Measurements from ENCODE around the gene KMT2B. TPM values are rescaled to one million over a fixed set of nuclear protein-coding genes. Genes with fewer than 3 reads are reported as not detected.

The KMT2B gene
- total and polyA plus RNA-seq, 2 experiments from 2014 or later, result 15.8 to 49.8 TPM

GRCh38 chr19:35727053-35727955, 9.5 kb downstream of the KMT2B start:
- no peak for ATAC-seq
- no peaks in the 10 kb centered on the region for H3K9me2 ChIP-seq (ENCODE audit: insufficient read depth)
- Mint-ChIP-seq H3K27me3 (ENCODE audit: insufficient read depth, low read depth, poor library complexity) (peaks cover 16% of the 10 kb centered on the region), H3K36me3 (ENCODE audit: low read depth) (peaks cover 86% of the 10 kb centered on the region), H3K4me3 (no peak overlapping the region), H3K4me1 (no peaks in the 10 kb centered on the region), H3K27ac (no peak overlapping the region), H3K9me3 (no peaks in the 10 kb centered on the region)
- H3K27ac ChIP-seq (ENCODE audit: low read depth), result no peak overlapping the region
- no peaks in the 10 kb centered on the region for H3K27me3 ChIP-seq (ENCODE audit: insufficient read depth)
- no peak overlapping the region for H2AFZ ChIP-seq
- no peak for TF ChIP-seq CTCF (conservative IDR thresholded peaks at IDR 0.05; ENCODE audit: low read depth in 2 of 2)
- TF ChIP-seq NANOG (IDR thresholded peaks at IDR 0.05; ENCODE audit: borderline replicate concordance), result no peak
- TF ChIP-seq EZH2phosphoT487 (IDR thresholded peaks at IDR 0.05; ENCODE audit: unreplicated experiment), result no peak
- TF ChIP-seq STAT1 (IDR thresholded peaks at IDR 0.05; ENCODE audit: unreplicated experiment), result no peak
- TF ChIP-seq ZNF462 (CRISPR knock-in tag; IDR thresholded peaks at IDR 0.05), result no peak
- TF ChIP-seq CREB1 (CRISPR knock-in tag; IDR thresholded peaks at IDR 0.05; ENCODE audit: low read depth), result no peak
- TF ChIP-seq REST (IDR thresholded peaks at IDR 0.05; ENCODE audit: unreplicated experiment), result no peak
- no peak for TF ChIP-seq JUNB (IDR thresholded peaks at IDR 0.05; ENCODE audit: unreplicated experiment)
- TF ChIP-seq ZNF331 (CRISPR knock-in tag; IDR thresholded peaks at IDR 0.05; ENCODE audit: low read depth), result no peak
- no peak for TF ChIP-seq ETS1 (IDR thresholded peaks at IDR 0.05)
- TF ChIP-seq ZNF114 (CRISPR knock-in tag; IDR thresholded peaks at IDR 0.05), result no peak
- TF ChIP-seq EZH2 (IDR thresholded peaks at IDR 0.05; ENCODE audit: low read depth, unreplicated experiment), result no peak
- no peak for TF ChIP-seq POLR2AphosphoS5 (IDR thresholded peaks at IDR 0.05; ENCODE audit: low read depth)
- no peaks in the 10 kb centered on the region for H3F3A ChIP-seq (replicated peaks; ENCODE audit: low read depth)
- DNase-seq (ENCODE audit: low spot score), result no peak
- no peaks in the 10 kb centered on the region for H3K4me1 ChIP-seq (ENCODE audit: insufficient read depth)
- H4K20me1 ChIP-seq (replicated peaks; ENCODE audit: insufficient read depth), result peaks cover 5% of the 10 kb centered on the region
- no peak overlapping the region for H3K4me2 ChIP-seq
- H3K36me3 ChIP-seq (ENCODE audit: insufficient read depth), result peaks cover 29% of the 10 kb centered on the region; the same call in 1 of the 2 replicates
- no peak overlapping the region for H3K4me3 ChIP-seq
- no peaks in the 10 kb centered on the region for H3K79me2 ChIP-seq (replicated peaks; ENCODE audit: insufficient read depth)
